NCI-H526 treated with DMSO at 0.1 percent for 48 hours (cell line): ENCODE measurements around the gene INTS13.
"Not testable (repeated sequence)": the region's sequence is repeated elsewhere in the genome, so short reads cannot be mapped to it uniquely, and the experiment has no call there.

ENCODE experiments used
- DNase-seq: peaks from one replicate; lab custom pipeline; 2025; lab: John Stamatoyannopoulos, UW

Gene INTS13

DNA sequence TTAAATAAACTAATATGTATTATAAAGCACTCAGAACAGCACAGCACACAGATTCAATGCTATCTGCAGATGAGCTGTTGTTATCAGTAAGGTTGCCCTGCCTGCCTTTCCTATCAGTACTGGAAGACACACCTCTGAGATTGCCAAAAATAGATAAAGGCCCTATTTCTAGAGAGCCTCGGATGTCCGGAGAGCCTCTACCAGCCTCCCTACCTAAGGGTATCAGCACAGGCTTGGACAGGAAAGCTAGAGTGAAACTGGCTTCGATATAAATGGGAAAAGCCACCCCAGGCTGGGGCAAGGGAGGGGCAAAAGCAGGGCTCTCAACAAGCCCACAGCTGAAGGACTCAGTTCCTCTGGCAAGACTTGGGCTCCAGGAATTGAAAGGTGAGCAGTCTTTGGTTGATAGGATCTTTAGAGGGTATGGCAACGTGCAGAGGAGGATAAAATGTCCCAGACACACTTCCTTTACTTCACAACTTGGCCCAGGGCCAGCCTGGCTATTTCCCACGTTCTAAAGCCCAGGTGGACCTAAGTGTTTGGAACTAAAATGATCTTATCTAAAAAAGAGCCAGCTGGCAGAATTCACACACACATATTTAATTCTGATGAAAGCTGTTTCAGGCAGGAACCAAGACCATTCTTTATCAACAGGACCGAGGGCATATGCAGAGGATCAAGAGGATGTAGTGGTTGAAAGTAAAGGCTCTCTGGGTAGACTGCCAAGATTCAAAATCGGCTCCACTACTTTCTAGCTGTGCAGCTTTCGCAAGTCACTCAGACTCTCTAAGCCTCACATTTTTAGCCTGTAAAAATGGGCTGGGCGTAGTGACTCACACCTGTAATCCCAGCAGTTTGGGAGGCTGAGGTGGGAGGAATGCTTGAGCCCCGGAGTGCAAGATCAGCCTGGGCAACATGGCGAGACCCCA is 67.0 kb downstream of the INTS13 start:
- DNase-seq, result peak; percentile 16

- DNase-seq, result no peak
These were observed 67.8 kb downstream of the INTS13 start for GRCh38 chr12:26869908-26870459.

GRCh38 chr12:26869104-26869494 is 68.7 kb downstream of the INTS13 start:
- no peak for DNase-seq

DNA sequence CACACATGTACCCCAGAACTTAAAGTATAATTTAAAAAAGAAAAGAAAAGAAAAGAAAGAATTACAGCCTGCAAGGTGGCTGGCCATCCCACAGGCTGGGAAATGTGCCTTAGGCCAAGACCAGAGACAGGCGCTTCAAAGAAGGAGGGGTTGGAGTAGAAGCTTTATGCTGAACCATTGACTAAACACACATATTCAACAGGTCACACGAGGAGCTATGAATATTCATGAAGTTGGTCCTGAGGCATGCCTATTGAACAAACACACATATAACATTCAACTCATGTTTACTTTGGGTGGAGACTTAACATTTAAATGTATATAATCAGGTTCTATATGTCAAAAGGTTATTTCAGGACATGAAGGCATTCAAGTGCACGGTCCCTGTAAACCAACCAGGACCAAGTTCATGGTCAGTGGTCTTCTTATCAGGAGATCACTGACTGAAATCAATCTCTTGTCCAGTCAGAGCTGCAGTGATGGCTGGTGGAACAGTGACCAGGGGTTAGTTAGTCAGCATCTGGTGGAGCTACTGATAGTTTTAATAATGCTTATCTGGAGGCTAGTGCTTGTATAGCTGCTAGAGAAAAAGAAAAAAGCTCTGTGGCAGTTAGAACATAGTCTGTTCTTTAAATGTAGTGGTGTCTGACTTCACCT is 69.2 kb downstream of the INTS13 start:
- peak; percentile 68 for DNase-seq

DNA sequence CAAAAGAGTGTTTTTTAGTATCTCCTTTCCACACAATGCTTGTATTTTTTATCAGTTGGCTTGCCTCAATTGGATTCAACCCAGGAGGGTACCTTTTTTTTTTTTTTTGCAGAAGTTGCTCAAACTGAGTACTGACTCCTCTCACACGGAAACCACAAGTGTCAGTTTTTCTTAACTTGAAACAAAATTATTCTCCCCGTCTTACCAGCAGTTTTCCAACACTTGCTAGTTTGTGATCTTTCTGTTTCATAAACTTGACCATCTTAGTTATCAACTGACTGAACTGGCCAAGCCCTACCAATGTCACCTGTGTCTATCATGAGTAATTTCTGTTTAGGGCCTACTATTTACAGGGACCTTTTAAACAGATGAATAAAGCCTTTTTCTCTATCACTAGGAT is 70.7 kb downstream of the INTS13 start:
- DNase-seq, result no peak

GRCh38 chr12:26863515-26863914 is 74.3 kb downstream of the INTS13 start:
- DNase-seq, result no peak

- DNase-seq, result not testable (repeated sequence)
These were observed 75.0 kb downstream of the INTS13 start for GRCh38 chr12:26862787-26863186.

DNA sequence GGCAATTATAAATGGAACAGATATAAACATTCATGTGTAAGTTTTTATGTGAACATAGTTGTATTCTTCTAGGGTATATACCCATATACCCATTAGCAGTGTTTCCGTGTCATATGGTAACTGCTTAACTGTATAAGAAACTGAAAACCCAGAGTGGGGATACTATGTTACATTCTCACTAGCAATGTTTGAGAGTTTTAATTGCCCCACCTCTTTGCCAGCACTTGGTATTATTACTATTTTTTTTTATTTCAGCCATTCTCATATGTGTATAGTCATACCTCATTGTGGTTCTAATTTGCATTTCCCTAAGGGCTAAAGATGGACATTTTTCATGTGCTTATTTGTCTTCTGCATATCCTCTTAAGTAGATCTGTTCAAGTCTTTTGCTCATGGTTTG is 76.1 kb downstream of the INTS13 start:
- DNase-seq, result no peak

GRCh38 chr12:26857465-26858176 is 80.2 kb downstream of the INTS13 start:
- no peak for DNase-seq

- no peak for DNase-seq
These were observed 82.4 kb downstream of the INTS13 start for GRCh38 chr12:26855337-26855736.
